Stimulated activated naive B cell treated with anti-CD40 and anti-IgM and Interleukin-4, amounts not matched to agents 10 μg/mL and 1 μg/mL and 100 μg/mL, for 72 hours (primary cell): ENCODE data around the gene PID1.

Experiments used
- ATAC-seq, 2 donors: fragments of 150-1000 bp; cut with Tn5 transposase; replicated peaks; 2 replicates each; pipeline ENCODE4 v1.10.0; 2021; ENCODE audit warnings: moderate library complexity in 1 of 2
- DNase-seq: peaks from one replicate; pipeline ENCODE4 v3.0.0; 2021
- H3K27ac Mint-ChIP-seq: one replicate; pipeline ENCODE4 v1.8.0; 2022; ENCODE audit warnings: mild to moderate bottlenecking, mixed read lengths
- H3K27me3 Mint-ChIP-seq, 2 donors: one replicate each; pipeline ENCODE4 v1.8.0; 2022; ENCODE audit warnings: mixed read lengths in 2 of 2
- H3K36me3 Mint-ChIP-seq, 2 donors: one replicate each; pipeline ENCODE4 v1.8.0; 2022; ENCODE audit warnings: mixed read lengths in 2 of 2, mild to moderate bottlenecking in 1 of 2
- H3K4me1 Mint-ChIP-seq, 2 donors: one replicate each; pipeline ENCODE4 v1.8.0; 2022; ENCODE audit warnings: mixed read lengths in 2 of 2, mild to moderate bottlenecking in 1 of 2
- H3K4me3 Mint-ChIP-seq, 2 donors: one replicate each; pipeline ENCODE4 v1.8.0; 2022; ENCODE audit warnings: mild to moderate bottlenecking in 2 of 2, mixed read lengths in 2 of 2, moderate library complexity in 1 of 2
- H3K9me3 Mint-ChIP-seq, 2 donors: one replicate each; pipeline ENCODE4 v1.8.0; 2022; ENCODE audit warnings: mixed read lengths in 2 of 2, mild to moderate bottlenecking in 1 of 2

The PID1 gene

GRCh38 chr2:229180658-229181057 lies 90.4 kb downstream of the PID1 start:
- Mint-ChIP-seq H3K27ac (no peak overlapping the region), H3K9me3 (peaks cover 3 to 5% of the 10 kb centered on the region in 2 donors), H3K36me3 (no peaks in the 10 kb centered on the region), H3K27me3 (no peaks in the 10 kb centered on the region), H3K4me1 (no peaks in the 10 kb centered on the region), H3K4me3 (no peak overlapping the region)
- ATAC-seq: no peak
- DNase-seq: no peak

GRCh38 chr2:229179628-229180027 lies 91.5 kb downstream of the PID1 start:
- DNase-seq (no peak), ATAC-seq (no peak)
- Mint-ChIP-seq H3K36me3 (no peaks in the 10 kb centered on the region), H3K27me3 (no peaks in the 10 kb centered on the region), H3K9me3 (peaks cover 3 to 5% of the 10 kb centered on the region in 2 donors), H3K4me1 (no peaks in the 10 kb centered on the region), H3K27ac (no peak overlapping the region), H3K4me3 (no peak overlapping the region)

- Mint-ChIP-seq H3K27ac (no peak overlapping the region), H3K4me3 (no peak overlapping the region), H3K4me1 (no peaks in the 10 kb centered on the region), H3K27me3 (no peaks in the 10 kb centered on the region), H3K9me3 (peaks cover 10% of the 10 kb centered on the region in 2 donors), H3K36me3 (no peaks in the 10 kb centered on the region)
- ATAC-seq (no peak), DNase-seq (no peak)
These were observed 92.4 kb downstream of the PID1 start for GRCh38 chr2:229178706-229179105.

GRCh38 chr2:229178117-229178516 lies 93.0 kb downstream of the PID1 start:
- H3K9me3 Mint-ChIP-seq: peaks cover 10 to 15% of the 10 kb centered on the region in 2 donors
- ATAC-seq (no peak), DNase-seq (no peak)
- no peaks in the 10 kb centered on the region for H3K36me3 Mint-ChIP-seq
- H3K27ac Mint-ChIP-seq: no peak overlapping the region
- H3K4me3 Mint-ChIP-seq: no peak overlapping the region
- H3K27me3 Mint-ChIP-seq: no peaks in the 10 kb centered on the region
- no peaks in the 10 kb centered on the region for H3K4me1 Mint-ChIP-seq

- H3K4me3 Mint-ChIP-seq: no peak overlapping the region
- no peak for DNase-seq
- ATAC-seq: no peak
- no peaks in the 10 kb centered on the region for H3K4me1 Mint-ChIP-seq
- H3K36me3 Mint-ChIP-seq: no peaks in the 10 kb centered on the region
- H3K27me3 Mint-ChIP-seq: no peaks in the 10 kb centered on the region
- H3K9me3 Mint-ChIP-seq: peaks cover 8 to 15% of the 10 kb centered on the region in 2 donors
- no peak overlapping the region for H3K27ac Mint-ChIP-seq
These were observed 95.0 kb downstream of the PID1 start for GRCh38 chr2:229176136-229176535.

GRCh38 chr2:229175497-229175863 lies 95.6 kb downstream of the PID1 start:
- H3K36me3 Mint-ChIP-seq: no peaks in the 10 kb centered on the region
- H3K27me3 Mint-ChIP-seq: no peaks in the 10 kb centered on the region
- DNase-seq (no peak), ATAC-seq (no peak)
- no peaks in the 10 kb centered on the region for H3K4me1 Mint-ChIP-seq
- no peak overlapping the region for H3K4me3 Mint-ChIP-seq
- H3K9me3 Mint-ChIP-seq: peaks cover 4 to 15% of the 10 kb centered on the region in 2 donors
- no peak overlapping the region for H3K27ac Mint-ChIP-seq

GRCh38 chr2:229174794-229175496 lies 96.1 kb downstream of the PID1 start:
- H3K4me1 Mint-ChIP-seq: no peaks in the 10 kb centered on the region
- no peak overlapping the region for H3K27ac Mint-ChIP-seq
- H3K4me3 Mint-ChIP-seq: no peak overlapping the region
- H3K9me3 Mint-ChIP-seq: peaks cover 4 to 15% of the 10 kb centered on the region in 2 donors
- H3K36me3 Mint-ChIP-seq: no peaks in the 10 kb centered on the region
- ATAC-seq: no peak
- DNase-seq: no peak
- H3K27me3 Mint-ChIP-seq: no peaks in the 10 kb centered on the region

- Mint-ChIP-seq H3K27ac (no peak overlapping the region), H3K9me3 (peaks cover 4 to 12% of the 10 kb centered on the region in 2 donors), H3K4me3 (no peak overlapping the region), H3K4me1 (no peaks in the 10 kb centered on the region), H3K27me3 (no peaks in the 10 kb centered on the region), H3K36me3 (no peaks in the 10 kb centered on the region)
- DNase-seq (no peak), ATAC-seq (no peak)
These were observed 97.2 kb downstream of the PID1 start for GRCh38 chr2:229173825-229174359.

GRCh38 chr2:229170916-229171315 lies 100.2 kb downstream of the PID1 start:
- H3K27me3 Mint-ChIP-seq: no peaks in the 10 kb centered on the region
- DNase-seq: no peak
- H3K4me3 Mint-ChIP-seq: no peak overlapping the region
- no peaks in the 10 kb centered on the region for H3K4me1 Mint-ChIP-seq
- ATAC-seq: no peak
- peaks cover 4 to 12% of the 10 kb centered on the region in 2 donors for H3K9me3 Mint-ChIP-seq
- H3K36me3 Mint-ChIP-seq: no peaks in the 10 kb centered on the region
- H3K27ac Mint-ChIP-seq: no peak overlapping the region

GRCh38 chr2:229170171-229170570 lies 100.9 kb downstream of the PID1 start:
- H3K9me3 Mint-ChIP-seq: peaks cover 4 to 12% of the 10 kb centered on the region in 2 donors
- no peaks in the 10 kb centered on the region for H3K36me3 Mint-ChIP-seq
- H3K27ac Mint-ChIP-seq: no peak overlapping the region
- no peaks in the 10 kb centered on the region for H3K27me3 Mint-ChIP-seq
- no peak for ATAC-seq
- DNase-seq: no peak
- H3K4me3 Mint-ChIP-seq: no peak overlapping the region
- no peaks in the 10 kb centered on the region for H3K4me1 Mint-ChIP-seq

- Mint-ChIP-seq H3K4me1 (no peaks in the 10 kb centered on the region), H3K36me3 (no peaks in the 10 kb centered on the region), H3K27me3 (no peaks in the 10 kb centered on the region), H3K4me3 (no peak overlapping the region), H3K27ac (no peak overlapping the region), H3K9me3 (peaks cover 4 to 12% of the 10 kb centered on the region in 2 donors)
- DNase-seq (no peak), ATAC-seq (no peak)
These were observed 101.3 kb downstream of the PID1 start for GRCh38 chr2:229169751-229170150.

- Mint-ChIP-seq H3K4me3 (no peak overlapping the region), H3K36me3 (no peaks in the 10 kb centered on the region), H3K4me1 (no peaks in the 10 kb centered on the region), H3K9me3 (peaks cover 0 to 1% of the 10 kb centered on the region in 2 donors), H3K27me3 (no peaks in the 10 kb centered on the region), H3K27ac (no peak overlapping the region)
- no peak for DNase-seq
- ATAC-seq: no peak
These were observed 106.4 kb downstream of the PID1 start for GRCh38 chr2:229164545-229165249.

- Mint-ChIP-seq H3K36me3 (no peaks in the 10 kb centered on the region), H3K27ac (no peak overlapping the region), H3K27me3 (no peaks in the 10 kb centered on the region), H3K4me1 (no peaks in the 10 kb centered on the region), H3K4me3 (no peak overlapping the region), H3K9me3 (peaks cover 0 to 3% of the 10 kb centered on the region in 2 donors)
- no peak for ATAC-seq
- DNase-seq: no peak
These were observed 107.2 kb downstream of the PID1 start for GRCh38 chr2:229163893-229164292.

GRCh38 chr2:229162015-229162414 lies 109.1 kb downstream of the PID1 start:
- Mint-ChIP-seq H3K4me3 (no peak overlapping the region), H3K36me3 (no peaks in the 10 kb centered on the region), H3K27me3 (no peaks in the 10 kb centered on the region), H3K4me1 (no peaks in the 10 kb centered on the region), H3K9me3 (peaks cover 4 to 5% of the 10 kb centered on the region in 2 donors), H3K27ac (no peak overlapping the region)
- DNase-seq: no peak
- ATAC-seq: no peak

GRCh38 chr2:229160984-229161383 lies 110.1 kb downstream of the PID1 start:
- no peak overlapping the region for H3K27ac Mint-ChIP-seq
- H3K4me1 Mint-ChIP-seq: no peaks in the 10 kb centered on the region
- H3K9me3 Mint-ChIP-seq: peaks cover 4 to 5% of the 10 kb centered on the region in 2 donors
- no peaks in the 10 kb centered on the region for H3K27me3 Mint-ChIP-seq
- H3K4me3 Mint-ChIP-seq: no peak overlapping the region
- no peak for DNase-seq
- ATAC-seq: no peak
- no peaks in the 10 kb centered on the region for H3K36me3 Mint-ChIP-seq
